Left hindlimb (tissue), 1 donor: ENCODE data around the gene SHH.

ENCODE experiments used
- DNase-seq: peaks from one replicate; pipeline ENCODE4 v3.0.0-alpha.2; 2018

The SHH gene

GRCh38 chr7:155790666-155791065 is 21.6 kb downstream of the SHH start:
- DNase-seq: no peak

- DNase-seq: peak; percentile 22
Observed at GRCh38 chr7:155789001-155789725, 23.1 kb downstream of the SHH start.

GRCh38 chr7:155788616-155789000 is 23.7 kb downstream of the SHH start:
- peak; percentile 27 for DNase-seq

GRCh38 chr7:155787171-155787851 is 25.0 kb downstream of the SHH start:
- DNase-seq: peak; percentile 31

GRCh38 chr7:155786491-155786890 is 25.8 kb downstream of the SHH start:
- no peak for DNase-seq

- no peak for DNase-seq
Observed at GRCh38 chr7:155785536-155785935, 26.7 kb downstream of the SHH start.

GRCh38 chr7:155782466-155782865 is 29.8 kb downstream of the SHH start:
- DNase-seq: no peak

- DNase-seq: no peak
Observed at GRCh38 chr7:155781433-155781832, 30.8 kb downstream of the SHH start.

GRCh38 chr7:155780884-155781283 is 31.4 kb downstream of the SHH start:
- no peak for DNase-seq

GRCh38 chr7:155778349-155778748 is 33.9 kb downstream of the SHH start:
- DNase-seq: no peak

GRCh38 chr7:155776606-155777005 is 35.7 kb downstream of the SHH start:
- no peak for DNase-seq

- DNase-seq: no peak
Observed at GRCh38 chr7:155775691-155776090, 36.6 kb downstream of the SHH start.

GRCh38 chr7:155774947-155775346 is 37.3 kb downstream of the SHH start:
- no peak for DNase-seq

GRCh38 chr7:155773531-155773930 is 38.7 kb downstream of the SHH start:
- no peak for DNase-seq

GRCh38 chr7:155770241-155770640 is 42.0 kb downstream of the SHH start:
- no peak for DNase-seq

- no peak for DNase-seq
Observed at GRCh38 chr7:155769701-155770100, 42.6 kb downstream of the SHH start.

- DNase-seq: no peak
Observed at GRCh38 chr7:155766966-155767916, 45.0 kb downstream of the SHH start.

- DNase-seq: no peak
Observed at GRCh38 chr7:155766386-155766785, 45.9 kb downstream of the SHH start.

- no peak for DNase-seq
Observed at GRCh38 chr7:155765458-155765857, 46.8 kb downstream of the SHH start.

- no peak for DNase-seq
Observed at GRCh38 chr7:155764438-155764793, 47.8 kb downstream of the SHH start.

- peak; percentile 40 for DNase-seq
Observed at GRCh38 chr7:155763691-155764437, 48.4 kb downstream of the SHH start.

GRCh38 chr7:155763122-155763521 is 49.1 kb downstream of the SHH start:
- DNase-seq: no peak

- DNase-seq: no peak
Observed at GRCh38 chr7:155762655-155763054, 49.6 kb downstream of the SHH start.
